ENCODE measurements around the gene TMEM126A. TPM values are rescaled to one million over a fixed set of nuclear protein-coding genes. Genes with fewer than 3 reads are reported as not detected.
"Not testable (repeated sequence)": the region's sequence is repeated elsewhere in the genome, so short reads cannot be mapped to it uniquely, and the experiment has no call there.

The TMEM126A gene
- total RNA-seq, result 10 to 100 TPM; 45.3 to 49.4 TPM

- no peaks in the 10 kb centered on the region for H3K9me3 Mint-ChIP-seq
- ChIA-PET POLR2A (interaction anchor here (0.6 to 3.9 kb wide), 10 partner anchors 9 to 180 kb away, joined by 3 to 38 read pairs (median 4); partner anchors contain the start of genes CREBZF, DLG2 and TMEM126B), CTCF (interaction anchor here (0.7 to 1.7 kb wide), 9 partner anchors 11 to 207 kb away, joined by 3 to 13 read pairs (median 4); partner anchors contain the start of genes CCDC83, CREBZF, DLG2 and TMEM126B)
- peak within 1 kb of the TSS; percentile 94 for H3K4me3 Mint-ChIP-seq
- intact Hi-C loops (cut with micrococcal nuclease), result loop anchor here (1.0 kb wide), 4 partner anchors 8 to 598 kb away; partner anchors contain the start of genes CREBZF and TMEM126B
- DNase-seq, result peak; percentile 96
- H3K27me3 Mint-ChIP-seq, result peaks cover 11% of the 10 kb centered on the region
- peaks cover 26% of the 10 kb centered on the region for H3K4me1 Mint-ChIP-seq (ENCODE audit: low read depth)
- peak within 1 kb of the TSS; percentile 86 for H3K27ac Mint-ChIP-seq
- peaks cover 5% of the 10 kb centered on the region for H3K36me3 Mint-ChIP-seq
Observed at GRCh38 chr11:85647604-85648299, at the start of gene TMEM126A. Gene TMEM126A (plus strand): TSS chr11:85647967. CDS start chr11:85650256, 2,289 bp downstream.

GRCh38 chr11:85599083-85599482 is 48.7 kb upstream of the TMEM126A start:
- H3K4me3 Mint-ChIP-seq, result no peak overlapping the region
- ChIA-PET CTCF (no interaction called here), POLR2A (no interaction called here)
- intact Hi-C loops (cut with micrococcal nuclease), result loop anchor here (5.0 to 10.0 kb wide), 4 partner anchors 223 to 1216 kb away; no protein-coding TSS in a partner anchor
- no peaks in the 10 kb centered on the region for H3K9me3 Mint-ChIP-seq
- no peaks in the 10 kb centered on the region for H3K36me3 Mint-ChIP-seq
- no peaks in the 10 kb centered on the region for H3K27me3 Mint-ChIP-seq
- H3K27ac Mint-ChIP-seq, result no peak overlapping the region
- no peak for DNase-seq
- H3K4me1 Mint-ChIP-seq (ENCODE audit: low read depth), result no peaks in the 10 kb centered on the region

GRCh38 chr11:85602526-85603213 is 45.1 kb upstream of the TMEM126A start:
- ChIA-PET POLR2A (no interaction called here), CTCF (interaction anchor here (0.6 kb wide), 1 partner anchor 229 kb away, joined by 3 read pairs; no protein-coding TSS in a partner anchor)
- DNase-seq, result no peak
- intact Hi-C loops (cut with micrococcal nuclease), result no loop called here
- Mint-ChIP-seq H3K4me1 (ENCODE audit: low read depth) (no peaks in the 10 kb centered on the region), H3K4me3 (no peak overlapping the region), H3K27ac (no peak overlapping the region), H3K36me3 (no peaks in the 10 kb centered on the region), H3K9me3 (peaks cover 4% of the 10 kb centered on the region), H3K27me3 (no peaks in the 10 kb centered on the region)

GRCh38 chr11:85603220-85603619 is 44.5 kb upstream of the TMEM126A start:
- Mint-ChIP-seq H3K4me3 (no peak overlapping the region), H3K4me1 (ENCODE audit: low read depth) (no peaks in the 10 kb centered on the region), H3K27me3 (no peaks in the 10 kb centered on the region), H3K27ac (no peak overlapping the region), H3K36me3 (no peaks in the 10 kb centered on the region), H3K9me3 (peaks cover 4% of the 10 kb centered on the region)
- ChIA-PET CTCF (interaction anchor here (0.6 kb wide), 1 partner anchor 229 kb away, joined by 3 read pairs; no protein-coding TSS in a partner anchor), POLR2A (interaction anchor here (0.6 kb wide), 1 partner anchor 971 kb away, joined by 3 read pairs; no protein-coding TSS in a partner anchor)
- DNase-seq, result no peak
- intact Hi-C loops (cut with micrococcal nuclease), result no loop called here

- CTCF ChIA-PET, result interaction anchor here (0.7 kb wide), 1 partner anchor 482 kb away, joined by 4 read pairs; no protein-coding TSS in a partner anchor
- intact Hi-C loops (cut with micrococcal nuclease); H3K4me1 Mint-ChIP-seq (ENCODE audit: low read depth); H3K9me3 Mint-ChIP-seq; POLR2A ChIA-PET; DNase-seq; H3K4me3 Mint-ChIP-seq; H3K27me3 Mint-ChIP-seq; H3K27ac Mint-ChIP-seq; H3K36me3 Mint-ChIP-seq: not testable (repeated sequence)
Observed at GRCh38 chr11:85606237-85606636, 41.5 kb upstream of the TMEM126A start.

- CTCF ChIA-PET; H3K27ac Mint-ChIP-seq; H3K9me3 Mint-ChIP-seq; H3K27me3 Mint-ChIP-seq; H3K4me3 Mint-ChIP-seq; H3K4me1 Mint-ChIP-seq (ENCODE audit: low read depth); DNase-seq; POLR2A ChIA-PET; intact Hi-C loops (cut with micrococcal nuclease); H3K36me3 Mint-ChIP-seq: not testable (repeated sequence)
Observed at GRCh38 chr11:85608621-85609020, 39.1 kb upstream of the TMEM126A start.

- H3K4me1 Mint-ChIP-seq (ENCODE audit: low read depth); H3K36me3 Mint-ChIP-seq; DNase-seq; POLR2A ChIA-PET; H3K27ac Mint-ChIP-seq; H3K9me3 Mint-ChIP-seq; intact Hi-C loops (cut with micrococcal nuclease); H3K4me3 Mint-ChIP-seq; H3K27me3 Mint-ChIP-seq; CTCF ChIA-PET: not testable (repeated sequence)
Observed at GRCh38 chr11:85609286-85609685, 38.5 kb upstream of the TMEM126A start.

- H3K9me3 Mint-ChIP-seq; H3K4me3 Mint-ChIP-seq; intact Hi-C loops (cut with micrococcal nuclease); CTCF ChIA-PET; H3K4me1 Mint-ChIP-seq (ENCODE audit: low read depth); DNase-seq; H3K36me3 Mint-ChIP-seq; POLR2A ChIA-PET; H3K27me3 Mint-ChIP-seq; H3K27ac Mint-ChIP-seq: not testable (repeated sequence)
Observed at GRCh38 chr11:85611643-85612042, 36.1 kb upstream of the TMEM126A start.

- no peak overlapping the region for H3K27ac Mint-ChIP-seq
- peak; percentile 52 for DNase-seq
- no peaks in the 10 kb centered on the region for H3K36me3 Mint-ChIP-seq
- no peak overlapping the region for H3K4me3 Mint-ChIP-seq
- ChIA-PET CTCF (interaction anchor here (1.4 kb wide), 1 partner anchor 9 kb away, joined by 4 read pairs; the partner anchor contains the start of gene TMEM126B), POLR2A (interaction anchor here (1.1 kb wide), 1 partner anchor 9 kb away, joined by 3 read pairs; the partner anchor contains the start of gene TMEM126B)
- H3K27me3 Mint-ChIP-seq, result no peaks in the 10 kb centered on the region
- intact Hi-C loops (cut with micrococcal nuclease), result no loop called here
- H3K4me1 Mint-ChIP-seq (ENCODE audit: low read depth), result peaks cover 15% of the 10 kb centered on the region
- H3K9me3 Mint-ChIP-seq, result no peaks in the 10 kb centered on the region
Observed at GRCh38 chr11:85619499-85619898, 28.3 kb upstream of the TMEM126A start.

- CTCF ChIA-PET, result interaction anchor here (1.4 kb wide), 1 partner anchor 8 kb away, joined by 4 read pairs; the partner anchor contains the start of gene TMEM126B
Observed at GRCh38 chr11:85620256-85620655, 27.5 kb upstream of the TMEM126A start.

GRCh38 chr11:85626496-85626895 is 21.3 kb upstream of the TMEM126A start:
- Mint-ChIP-seq H3K4me3 (peak overlapping the region; percentile 100), H3K27ac (peak overlapping the region; percentile 40), H3K4me1 (ENCODE audit: low read depth) (peaks cover 38% of the 10 kb centered on the region), H3K27me3 (no peaks in the 10 kb centered on the region), H3K9me3 (no peaks in the 10 kb centered on the region), H3K36me3 (peaks cover 3% of the 10 kb centered on the region)
- intact Hi-C loops (cut with micrococcal nuclease), result no loop called here
- ChIA-PET CTCF (interaction anchor here (3.3 kb wide), 1 partner anchor 38 kb away, joined by 10 read pairs; the partner anchor contains the start of gene CREBZF), POLR2A (no interaction called here)
- peak; percentile 30 for DNase-seq

More at GRCh38 chr11:85620256-85620655, 27.5 kb upstream of the TMEM126A start:
- H3K4me3 Mint-ChIP-seq, result no peak overlapping the region
- peaks cover 18% of the 10 kb centered on the region for H3K4me1 Mint-ChIP-seq (ENCODE audit: low read depth)
- POLR2A ChIA-PET, result interaction anchor here (1.1 kb wide), 1 partner anchor 8 kb away, joined by 3 read pairs; the partner anchor contains the start of gene TMEM126B
- H3K27me3 Mint-ChIP-seq, result no peaks in the 10 kb centered on the region
- H3K27ac Mint-ChIP-seq, result no peak overlapping the region
- no peak for DNase-seq
- no peaks in the 10 kb centered on the region for H3K36me3 Mint-ChIP-seq
- H3K9me3 Mint-ChIP-seq, result no peaks in the 10 kb centered on the region
- intact Hi-C loops (cut with micrococcal nuclease), result no loop called here
